PC-3 (cell line): ENCODE data around the gene CELSR2. TPM values are rescaled to one million over a fixed set of nuclear protein-coding genes. Genes with fewer than 3 reads are reported as not detected.

ENCODE experiments used
- ATAC-seq: fragments of 200-7000 bp; cut with Tn5 transposase; 2 replicates; pipeline ENCODE4 v1.9.1; 2020; ENCODE audit warnings: mild to moderate bottlenecking, moderate library complexity
- BruUV-seq: library from RNA; stranded (reverse); fragments of 400-500 nt; replicated peaks from 2 replicates; lab custom pipeline; 2021; lab: Mats Ljungman, UMichigan
- CTCF ChIA-PET: fragments of 300-600 bp; sonication (Branson Sonifier 250); formaldehyde crosslinking; loops from one replicate; lab custom pipeline; 2022; ENCODE audit warnings: antibody characterized with exemption; lab: Charles Lee
- POLR2A ChIA-PET: fragments of 300-600 bp; sonication (Branson Sonifier 250); formaldehyde crosslinking; loops from one replicate; lab custom pipeline; 2022; ENCODE audit warnings: antibody characterized with exemption; ENCODE audit not compliant: unreplicated experiment; lab: Charles Lee
- DNase-seq: peaks from one replicate; pipeline ENCODE4 v3.0.0-alpha.2; 2015
- H2AFZ ChIP-seq: fragments of 300-600 bp; sonication (generic); 2 replicates; pipeline ENCODE4 v1.6.0; 2016; ENCODE audit warnings: antibody characterized with exemption, low read length
- H3F3A ChIP-seq: fragments of 300-600 bp; sonication (generic); one replicate; pipeline ENCODE4 v1.6.0; 2017; ENCODE audit warnings: antibody characterized with exemption, low read length, control low read depth, mild to moderate bottlenecking; ENCODE audit not compliant: unreplicated experiment
- H3K27ac ChIP-seq: fragments of 300-600 bp; sonication (generic); 2 replicates; pipeline ENCODE4 v1.5.1; 2016; ENCODE audit warnings: mild to moderate bottlenecking, low read length
- H3K27me3 ChIP-seq: fragments of 300-600 bp; sonication (generic); 2 replicates; pipeline ENCODE4 v1.6.1; 2016; ENCODE audit warnings: low read length, mixed read lengths
- H3K36me3 ChIP-seq: fragments of 300-600 bp; sonication (generic); 2 replicates; pipeline ENCODE4 v1.6.1; 2016; ENCODE audit warnings: low read depth, mixed run types, low read length, mixed read lengths
- H3K4me1 ChIP-seq: fragments of 300-600 bp; sonication (generic); 2 replicates; pipeline ENCODE4 v1.5.1; 2016; ENCODE audit warnings: low read length; ENCODE audit not compliant: insufficient read depth
- H3K4me2 ChIP-seq: fragments of 300-600 bp; sonication (generic); 2 replicates; pipeline ENCODE4 v1.6.0; 2016; ENCODE audit warnings: low read length
- H3K4me3 ChIP-seq: fragments of 300-600 bp; sonication (generic); 2 replicates; pipeline ENCODE4 v1.5.1; 2016; ENCODE audit warnings: mild to moderate bottlenecking, low read length, mixed read lengths
- H3K79me2 ChIP-seq: fragments of 300-600 bp; sonication (generic); 2 replicates; pipeline ENCODE4 v1.6.1; 2017; ENCODE audit warnings: low read length, mixed read lengths
- H3K9ac ChIP-seq: fragments of 300-600 bp; sonication (generic); 2 replicates; pipeline ENCODE4 v1.6.0; 2016; ENCODE audit warnings: mild to moderate bottlenecking, low read length
- H3K9me2 ChIP-seq: fragments of 300-600 bp; sonication (generic); replicated peaks from 2 replicates; pipeline ENCODE4 v1.6.1; 2016; ENCODE audit warnings: mixed run types, low read length, mixed read lengths
- H3K9me3 ChIP-seq: fragments of 300-600 bp; sonication (generic); 2 replicates; pipeline ENCODE4 v1.6.1; 2016; ENCODE audit warnings: low read length, mixed read lengths
- H4K20me1 ChIP-seq: fragments of 300-600 bp; sonication (generic); 2 replicates; pipeline ENCODE4 v1.6.1; 2016; ENCODE audit warnings: low read length, mixed read lengths
- EZH2 ChIP-seq: fragments of 300-600 bp; sonication (generic); IDR thresholded peaks from one replicate; pipeline ENCODE4 v1.6.1; 2017; ENCODE audit warnings: antibody characterized with exemption, mild to moderate bottlenecking, low read length; ENCODE audit not compliant: unreplicated experiment
- EZH2phosphoT487 ChIP-seq: fragments of 300-600 bp; sonication (generic); IDR thresholded peaks from 2 replicates; pipeline ENCODE4 v1.6.1; 2018; ENCODE audit warnings: mild to moderate bottlenecking, antibody characterized with exemption, low read length, borderline replicate concordance
- intact Hi-C: fragments of 100-400 bp; cut with micrococcal nuclease; formaldehyde crosslinking; loops from 2 replicates; pipeline ENCODE4 v1.9.0; 2023
- total RNA-seq: library from RNA; depleted of rRNA; stranded (reverse); fragments of >200 nt; gene quantifications from 2 replicates; pipeline ENCODE4 v1.2.3, GENCODE V29; 2014
- TF ChIP-seq, protein P1 (sequence below): fragments of 300-600 bp; sonication (generic); conservative IDR thresholded peaks from 2 replicates; pipeline ENCODE4 v1.5.1; 2017; ENCODE audit warnings: antibody characterized with exemption, low read depth, mild to moderate bottlenecking, low read length

Gene CELSR2
- total RNA-seq, 1 experiment from 2014 or later, result 3.6 TPM

DNA sequence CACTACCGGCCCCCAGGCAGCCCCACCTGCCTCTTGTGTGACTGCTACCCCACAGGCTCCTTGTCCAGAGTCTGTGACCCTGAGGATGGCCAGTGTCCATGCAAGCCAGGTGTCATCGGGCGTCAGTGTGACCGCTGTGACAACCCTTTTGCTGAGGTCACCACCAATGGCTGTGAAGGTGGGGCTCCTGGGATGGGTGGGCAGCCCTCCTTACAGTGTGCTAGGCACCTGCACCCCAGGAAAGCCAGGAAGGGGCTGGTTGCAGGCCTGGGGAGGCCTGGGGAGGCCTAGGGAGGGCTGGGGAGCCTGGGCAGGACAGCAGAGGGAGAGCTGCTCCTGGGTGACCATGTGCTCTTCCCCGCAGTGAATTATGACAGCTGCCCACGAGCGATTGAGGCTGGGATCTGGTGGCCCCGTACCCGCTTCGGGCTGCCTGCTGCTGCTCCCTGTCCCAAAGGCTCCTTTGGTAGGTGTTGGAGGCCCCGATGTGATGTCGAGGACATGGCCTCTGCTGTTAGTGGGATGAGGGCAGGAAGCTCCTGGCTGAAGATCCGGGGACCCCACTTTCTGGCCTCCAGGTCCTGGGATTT, 16.5 kb downstream of the CELSR2 start:
- no peak overlapping the region for H3K9ac ChIP-seq
- intact Hi-C loops, result no loop called here
- TF ChIP-seq, protein P1, sequence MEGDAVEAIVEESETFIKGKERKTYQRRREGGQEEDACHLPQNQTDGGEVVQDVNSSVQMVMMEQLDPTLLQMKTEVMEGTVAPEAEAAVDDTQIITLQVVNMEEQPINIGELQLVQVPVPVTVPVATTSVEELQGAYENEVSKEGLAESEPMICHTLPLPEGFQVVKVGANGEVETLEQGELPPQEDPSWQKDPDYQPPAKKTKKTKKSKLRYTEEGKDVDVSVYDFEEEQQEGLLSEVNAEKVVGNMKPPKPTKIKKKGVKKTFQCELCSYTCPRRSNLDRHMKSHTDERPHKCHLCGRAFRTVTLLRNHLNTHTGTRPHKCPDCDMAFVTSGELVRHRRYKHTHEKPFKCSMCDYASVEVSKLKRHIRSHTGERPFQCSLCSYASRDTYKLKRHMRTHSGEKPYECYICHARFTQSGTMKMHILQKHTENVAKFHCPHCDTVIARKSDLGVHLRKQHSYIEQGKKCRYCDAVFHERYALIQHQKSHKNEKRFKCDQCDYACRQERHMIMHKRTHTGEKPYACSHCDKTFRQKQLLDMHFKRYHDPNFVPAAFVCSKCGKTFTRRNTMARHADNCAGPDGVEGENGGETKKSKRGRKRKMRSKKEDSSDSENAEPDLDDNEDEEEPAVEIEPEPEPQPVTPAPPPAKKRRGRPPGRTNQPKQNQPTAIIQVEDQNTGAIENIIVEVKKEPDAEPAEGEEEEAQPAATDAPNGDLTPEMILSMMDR, result no peak
- TF ChIP-seq EZH2, result no peak
- no peak for TF ChIP-seq EZH2phosphoT487
- no peaks in the 10 kb centered on the region for H3K9me3 ChIP-seq
- H3K4me1 ChIP-seq, result peaks cover 10% of the 10 kb centered on the region
- CTCF ChIA-PET, result no interaction called here
- BruUV-seq, result no TSS peak
- DNase-seq, result no peak
- POLR2A ChIA-PET, result no interaction called here
- H3K27me3 ChIP-seq, result no peaks in the 10 kb centered on the region
- H3K4me2 ChIP-seq, result no peak overlapping the region
- H3F3A ChIP-seq, result no peaks in the 10 kb centered on the region
- no peaks in the 10 kb centered on the region for H4K20me1 ChIP-seq
- no peaks in the 10 kb centered on the region for H3K9me2 ChIP-seq
- no peak overlapping the region for H3K27ac ChIP-seq
- H3K79me2 ChIP-seq, result no peaks in the 10 kb centered on the region
- no peaks in the 10 kb centered on the region for H3K36me3 ChIP-seq
- H3K4me3 ChIP-seq, result no peak overlapping the region
- no peak overlapping the region for H2AFZ ChIP-seq
- ATAC-seq, result no peak

DNA sequence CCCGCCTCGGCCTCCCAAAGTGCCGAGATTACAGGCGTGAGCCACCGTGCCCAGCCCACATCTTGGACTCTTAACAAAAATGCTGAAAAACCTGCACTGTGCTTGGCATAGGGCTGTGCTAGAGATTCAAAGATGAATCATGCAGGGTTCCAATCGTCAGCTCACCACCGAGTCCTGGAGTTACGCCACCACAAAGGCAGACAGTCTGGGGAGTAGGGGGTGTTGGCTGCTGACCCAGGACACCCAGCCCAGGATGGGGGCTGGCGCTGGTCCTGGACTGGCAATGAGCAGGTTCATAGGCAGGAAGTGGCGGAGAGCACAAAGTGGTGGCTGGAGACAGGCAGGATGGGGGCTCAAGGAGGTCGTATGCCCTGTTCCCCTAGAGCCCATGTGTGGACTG, 17.6 kb downstream of the CELSR2 start:
- H3K9me2 ChIP-seq, result no peaks in the 10 kb centered on the region
- no peaks in the 10 kb centered on the region for H3K27me3 ChIP-seq
- H3K4me3 ChIP-seq, result no peak overlapping the region
- peak overlapping the region; percentile 48 for H3K27ac ChIP-seq
- H3K9ac ChIP-seq, result no peak overlapping the region
- ChIA-PET CTCF (no interaction called here), POLR2A (no interaction called here)
- H3K36me3 ChIP-seq, result no peaks in the 10 kb centered on the region
- no peaks in the 10 kb centered on the region for H3K9me3 ChIP-seq
- peak; percentile 85 for DNase-seq
- peak; percentile 21 for ATAC-seq
- H3K79me2 ChIP-seq, result no peaks in the 10 kb centered on the region
- H2AFZ ChIP-seq, result 0 out of 2 replicates have a peak overlapping the region, but pooled peaks have one; percentile 14
- H3K4me1 ChIP-seq, result peaks cover 10% of the 10 kb centered on the region
- no peaks in the 10 kb centered on the region for H4K20me1 ChIP-seq
- intact Hi-C loops, result no loop called here
- peak overlapping the region; percentile 11; the same call in 1 of the 2 replicates for H3K4me2 ChIP-seq
- TF ChIP-seq EZH2, result no peak
- TF ChIP-seq, protein P1, result no peak
- no peak for TF ChIP-seq EZH2phosphoT487
- no peaks in the 10 kb centered on the region for H3F3A ChIP-seq
- BruUV-seq, result no TSS peak

DNA sequence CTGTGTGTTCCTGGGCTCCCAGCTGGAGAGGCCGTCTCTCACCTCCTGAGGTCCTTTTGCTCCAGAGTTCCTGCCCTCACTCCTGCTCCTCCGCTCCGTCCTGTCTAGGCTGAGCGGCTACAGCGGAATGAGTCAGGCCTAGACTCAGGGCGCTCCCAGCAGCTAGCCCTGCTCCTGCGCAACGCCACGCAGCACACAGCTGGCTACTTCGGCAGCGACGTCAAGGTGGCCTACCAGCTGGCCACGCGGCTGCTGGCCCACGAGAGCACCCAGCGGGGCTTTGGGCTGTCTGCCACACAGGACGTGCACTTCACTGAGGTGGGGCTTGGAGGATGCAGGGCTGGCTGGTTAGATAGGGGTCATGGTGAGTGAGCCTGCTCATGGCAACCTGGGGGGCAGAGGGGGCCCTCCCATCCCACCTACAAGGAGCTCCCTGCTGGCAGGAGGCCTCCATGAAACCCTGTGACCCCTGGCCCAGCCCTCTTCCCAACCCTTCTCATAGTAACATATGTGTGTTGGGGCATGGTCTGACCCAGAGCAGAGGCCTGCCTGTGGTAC, 18.5 kb downstream of the CELSR2 start:
- no peak overlapping the region for H2AFZ ChIP-seq
- H3K36me3 ChIP-seq, result no peaks in the 10 kb centered on the region
- ATAC-seq, result no peak
- no TSS peak for BruUV-seq
- peaks cover 11% of the 10 kb centered on the region for H3K4me1 ChIP-seq
- H3K79me2 ChIP-seq, result no peaks in the 10 kb centered on the region
- no peak overlapping the region for H3K4me2 ChIP-seq
- TF ChIP-seq EZH2 (no peak), EZH2phosphoT487 (no peak)
- TF ChIP-seq, protein P1, result no peak
- no peak overlapping the region for H3K4me3 ChIP-seq
- no peak overlapping the region; the same call in 1 of the 2 replicates for H3K27ac ChIP-seq
- no peaks in the 10 kb centered on the region for H3K9me2 ChIP-seq
- intact Hi-C loops, result no loop called here
- no peak overlapping the region for H3K9ac ChIP-seq
- ChIA-PET POLR2A (no interaction called here), CTCF (no interaction called here)
- H4K20me1 ChIP-seq, result no peaks in the 10 kb centered on the region
- no peak for DNase-seq
- no peaks in the 10 kb centered on the region for H3K27me3 ChIP-seq
- H3K9me3 ChIP-seq, result no peaks in the 10 kb centered on the region
- no peaks in the 10 kb centered on the region for H3F3A ChIP-seq
